ENCODE measurements around the gene NCOA5.

NCOA5 gene

GRCh38 chr20:46056027-46056833, 33.5 kb downstream of the NCOA5 start:
- no peak for DNase-seq (ENCODE audit: low read depth)
- TF ChIP-seq CTCF (IDR thresholded peaks at IDR 0.05; ENCODE audit: control insufficient read depth, insufficient read depth, low read depth, low read length, missing control alignments), result no peak
- no peak overlapping the region for H3K4me3 ChIP-seq (ENCODE audit: control insufficient read depth, low read depth, low read length)

- no peak for DNase-seq (ENCODE audit: low read depth)
- no peak overlapping the region for H3K4me3 ChIP-seq (ENCODE audit: control insufficient read depth, low read depth, low read length)
- TF ChIP-seq CTCF (IDR thresholded peaks at IDR 0.05; ENCODE audit: control insufficient read depth, insufficient read depth, low read depth, low read length, missing control alignments), result no peak
Measured at GRCh38 chr20:46055269-46055668, 34.5 kb downstream of the NCOA5 start.

- no peak overlapping the region for H3K4me3 ChIP-seq (ENCODE audit: control insufficient read depth, low read depth, low read length)
- no peak for TF ChIP-seq CTCF (IDR thresholded peaks at IDR 0.05; ENCODE audit: control insufficient read depth, insufficient read depth, low read depth, low read length, missing control alignments)
- DNase-seq (ENCODE audit: low read depth), result no peak
Measured at GRCh38 chr20:46054606-46055005, 35.2 kb downstream of the NCOA5 start.

- no peak for DNase-seq (ENCODE audit: low read depth)
- no peak overlapping the region for H3K4me3 ChIP-seq (ENCODE audit: control insufficient read depth, low read depth, low read length)
- TF ChIP-seq CTCF (IDR thresholded peaks at IDR 0.05; ENCODE audit: control insufficient read depth, insufficient read depth, low read depth, low read length, missing control alignments), result no peak
Measured at GRCh38 chr20:46053416-46053815, 36.3 kb downstream of the NCOA5 start.

- no peak overlapping the region for H3K4me3 ChIP-seq (ENCODE audit: control insufficient read depth, low read depth, low read length)
- no peak for TF ChIP-seq CTCF (IDR thresholded peaks at IDR 0.05; ENCODE audit: control insufficient read depth, insufficient read depth, low read depth, low read length, missing control alignments)
- DNase-seq (ENCODE audit: low read depth), result no peak
Measured at GRCh38 chr20:46051556-46052308, 38.0 kb downstream of the NCOA5 start.

- no peak for TF ChIP-seq CTCF (IDR thresholded peaks at IDR 0.05; ENCODE audit: control insufficient read depth, insufficient read depth, low read depth, low read length, missing control alignments)
- no peak overlapping the region for H3K4me3 ChIP-seq (ENCODE audit: control insufficient read depth, low read depth, low read length)
- no peak for DNase-seq (ENCODE audit: low read depth)
Measured at GRCh38 chr20:46050885-46051284, 38.9 kb downstream of the NCOA5 start.
